Karpas-422 (cell line): ENCODE results near the gene BPIFA2. TPM values are rescaled to one million over a fixed set of nuclear protein-coding genes. Genes with fewer than 3 reads are reported as not detected.
"Not testable (repeated sequence)": the region's sequence is repeated elsewhere in the genome, so short reads cannot be mapped to it uniquely, and the experiment has no call there.

Experiments used
- DNase-seq: peaks from one replicate; pipeline ENCODE4 v3.0.0-alpha.2; 2015
- H2AFZ ChIP-seq: fragments of 200-600 bp; sonication (generic); 2 replicates; pipeline ENCODE4 v1.6.1; 2014; ENCODE audit warnings: antibody characterized with exemption, low read length, mixed read lengths
- H3K27ac ChIP-seq: fragments of 200-600 bp; sonication (generic); 2 replicates; pipeline ENCODE4 v1.5.1; 2014; ENCODE audit warnings: mild to moderate bottlenecking, low read length, moderate library complexity
- H3K27me3 ChIP-seq: fragments of 200-600 bp; sonication (generic); 2 replicates; pipeline ENCODE4 v1.6.1; 2014; ENCODE audit warnings: low read length, mixed read lengths
- H3K36me3 ChIP-seq: fragments of 200-600 bp; sonication (generic); 2 replicates; pipeline ENCODE4 v1.6.1; 2014; ENCODE audit warnings: low read length, mixed read lengths; ENCODE audit not compliant: insufficient read depth
- H3K4me1 ChIP-seq: fragments of 200-600 bp; sonication (generic); 2 replicates; pipeline ENCODE4 v1.6.1; 2014; ENCODE audit warnings: mild to moderate bottlenecking, low read length, mixed read lengths
- H3K4me2 ChIP-seq: fragments of 200-600 bp; sonication (generic); 2 replicates; pipeline ENCODE4 v1.6.1; 2014; ENCODE audit warnings: low read length, low read depth, mild to moderate bottlenecking; ENCODE audit not compliant: poor library complexity, severe bottlenecking
- H3K4me3 ChIP-seq: fragments of 200-600 bp; sonication (generic); 2 replicates; pipeline ENCODE4 v1.5.1; 2014; ENCODE audit warnings: mild to moderate bottlenecking, antibody characterized with exemption, low read length, mixed read lengths
- H3K79me2 ChIP-seq: fragments of 200-600 bp; sonication (generic); 2 replicates; pipeline ENCODE4 v1.6.1; 2014; ENCODE audit warnings: mild to moderate bottlenecking, low read length, mixed read lengths
- H3K9ac ChIP-seq: fragments of 200-600 bp; sonication (generic); 2 replicates; pipeline ENCODE4 v1.6.0; 2014; ENCODE audit warnings: low read length
- H3K9me2 ChIP-seq: fragments of 200-600 bp; sonication (generic), shearing (Covaris generic); replicated peaks from 2 replicates; pipeline ENCODE4 v1.6.0; 2014; ENCODE audit warnings: mild to moderate bottlenecking, low read length, moderate library complexity; ENCODE audit not compliant: insufficient read depth
- H3K9me3 ChIP-seq: fragments of 300-700, 200-600 bp; sonication (generic); 2 replicates; pipeline ENCODE4 v1.6.1; 2014; ENCODE audit warnings: low read length, mixed read lengths
- H4K20me1 ChIP-seq: fragments of 200-600 bp; sonication (generic); 2 replicates; pipeline ENCODE4 v1.6.1; 2014; ENCODE audit warnings: mild to moderate bottlenecking, antibody characterized with exemption, low read length, low read depth; ENCODE audit not compliant: insufficient read depth
- total RNA-seq: library from RNA; depleted of rRNA; stranded (reverse); fragments of >200 nt; shearing (Covaris generic); gene quantifications from 2 replicates; pipeline ENCODE4 v1.2.3, GENCODE V29; 2014; ENCODE audit warnings: low replicate concordance

Gene BPIFA2
- total RNA-seq, 1 experiment from 2014 or later, result not detected

- Histone ChIP-seq H3K79me2 (no peaks in the 10 kb centered on the region), H3K27me3 (no peaks in the 10 kb centered on the region), H3K9me3 (no peaks in the 10 kb centered on the region; the same call in 1 of the 2 replicates), H2AFZ (no peak overlapping the region), H4K20me1 (0 out of 2 replicates have a peak, but pooled peaks cover 4% of the 10 kb centered on the region), H3K4me2 (no peak overlapping the region), H3K4me1 (no peaks in the 10 kb centered on the region), H3K4me3 (no peak overlapping the region), H3K27ac (no peak overlapping the region), H3K9me2 (no peaks in the 10 kb centered on the region), H3K36me3 (no peaks in the 10 kb centered on the region), H3K9ac (no peak overlapping the region)
- DNase-seq, result no peak
Observed at GRCh38 chr20:33178726-33179125, 10.8 kb downstream of the BPIFA2 start.

DNA sequence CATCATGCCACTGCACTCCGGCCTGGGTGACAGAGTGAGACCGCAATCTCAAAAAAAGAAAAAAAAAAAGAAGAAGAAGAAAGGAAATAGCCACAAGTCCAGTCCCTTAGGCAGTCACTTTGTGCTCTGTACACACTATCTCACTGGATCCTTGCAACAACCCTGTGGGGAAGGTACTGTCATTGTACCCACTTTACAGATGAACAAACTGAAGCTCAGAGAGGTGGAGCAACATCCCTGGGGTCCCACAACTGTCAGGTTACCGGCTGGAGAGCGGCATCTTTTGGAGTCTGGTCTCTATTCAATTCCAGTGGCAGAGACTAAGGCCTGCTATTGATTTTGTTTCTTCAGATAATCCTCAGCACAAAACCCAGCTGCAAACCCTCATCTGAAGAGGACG, 12.2 kb downstream of the BPIFA2 start:
- 0 out of 2 replicates have a peak, but pooled peaks cover 4% of the 10 kb centered on the region for H4K20me1 ChIP-seq

DNA sequence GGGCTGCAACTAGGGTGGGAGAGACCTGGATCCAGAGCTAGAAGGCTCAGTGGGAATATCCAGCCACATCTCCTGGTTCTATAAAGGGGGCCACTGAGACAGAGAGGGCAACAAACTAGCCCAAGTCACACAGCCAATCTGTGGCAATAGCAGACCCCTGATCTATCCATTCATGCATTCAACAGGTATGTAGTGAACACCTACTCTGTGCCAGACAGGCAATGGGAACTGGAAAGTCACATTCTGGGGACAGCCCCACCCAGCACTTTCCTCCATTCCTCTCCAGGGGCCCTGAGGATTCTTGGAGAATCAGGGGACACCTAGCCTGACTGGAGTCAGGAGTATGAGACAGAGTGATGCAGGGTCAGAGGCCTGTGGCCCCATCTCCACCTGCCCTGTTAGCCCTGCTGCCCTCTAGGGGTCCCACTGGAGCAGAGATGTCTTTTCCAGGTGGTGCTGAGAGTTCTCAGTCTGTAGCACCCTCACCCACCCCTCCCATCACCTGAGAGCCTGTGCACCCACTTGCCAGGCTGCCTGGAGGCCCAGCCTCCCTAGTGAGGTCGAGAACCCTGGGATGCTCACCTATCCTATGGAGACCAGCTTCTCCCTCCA, 13.6 kb downstream of the BPIFA2 start:
- no peaks in the 10 kb centered on the region for H3K4me1 ChIP-seq

More for the DNA sequence above, 12.2 kb downstream of the BPIFA2 start:
- Histone ChIP-seq H3K9ac (no peak overlapping the region), H3K27ac (no peak overlapping the region), H3K36me3 (no peaks in the 10 kb centered on the region), H3K4me3 (no peak overlapping the region), H3K27me3 (no peaks in the 10 kb centered on the region), H2AFZ (no peak overlapping the region), H3K9me3 (no peaks in the 10 kb centered on the region; the same call in 1 of the 2 replicates), H3K4me1 (no peaks in the 10 kb centered on the region), H3K9me2 (no peaks in the 10 kb centered on the region), H3K79me2 (no peaks in the 10 kb centered on the region), H3K4me2 (no peak overlapping the region)
- no peak for DNase-seq

GRCh38 chr20:33183312-33183711, 15.4 kb downstream of the BPIFA2 start:
- Histone ChIP-seq H3K36me3 (no peaks in the 10 kb centered on the region), H3K4me3 (no peak overlapping the region)

More for the DNA sequence above, 13.6 kb downstream of the BPIFA2 start:
- H3K4me3 ChIP-seq, result no peak overlapping the region
- H3K27me3 ChIP-seq, result no peaks in the 10 kb centered on the region
- H3K4me2 ChIP-seq, result no peak overlapping the region
- no peaks in the 10 kb centered on the region for H3K79me2 ChIP-seq
- no peaks in the 10 kb centered on the region for H3K9me2 ChIP-seq
- no peak overlapping the region for H2AFZ ChIP-seq
- peak; percentile 55 for DNase-seq
- H3K9ac ChIP-seq, result no peak overlapping the region
- no peak overlapping the region for H3K27ac ChIP-seq
- no peaks in the 10 kb centered on the region; the same call in 1 of the 2 replicates for H3K9me3 ChIP-seq
- 0 out of 2 replicates have a peak, but pooled peaks cover 4% of the 10 kb centered on the region for H4K20me1 ChIP-seq
- no peaks in the 10 kb centered on the region for H3K36me3 ChIP-seq

GRCh38 chr20:33185031-33185590, 17.2 kb downstream of the BPIFA2 start:
- H3K4me2 ChIP-seq, H3K9ac ChIP-seq, DNase-seq, H3K27ac ChIP-seq, H4K20me1 ChIP-seq, H3K4me3 ChIP-seq, H3K36me3 ChIP-seq, H3K79me2 ChIP-seq, H3K9me3 ChIP-seq, H3K4me1 ChIP-seq, H2AFZ ChIP-seq, H3K27me3 ChIP-seq, H3K9me2 ChIP-seq: not testable (repeated sequence)

More at GRCh38 chr20:33183312-33183711, 15.4 kb downstream of the BPIFA2 start:
- H3K9me3 ChIP-seq, result no peaks in the 10 kb centered on the region; the same call in 1 of the 2 replicates
- H4K20me1 ChIP-seq, result 0 out of 2 replicates have a peak, but pooled peaks cover 4% of the 10 kb centered on the region
- H3K27ac ChIP-seq, result no peak overlapping the region
- H3K79me2 ChIP-seq, result no peaks in the 10 kb centered on the region
- DNase-seq, result peak; percentile 47
- no peak overlapping the region for H3K4me2 ChIP-seq
- no peaks in the 10 kb centered on the region for H3K27me3 ChIP-seq
- H3K9ac ChIP-seq, result no peak overlapping the region
- no peaks in the 10 kb centered on the region for H3K4me1 ChIP-seq
- H2AFZ ChIP-seq, result no peak overlapping the region
- no peaks in the 10 kb centered on the region for H3K9me2 ChIP-seq

GRCh38 chr20:33187491-33187890, 19.5 kb downstream of the BPIFA2 start:
- H2AFZ ChIP-seq, result no peak overlapping the region
- no peaks in the 10 kb centered on the region for H3K36me3 ChIP-seq
- no peak overlapping the region for H3K4me3 ChIP-seq
- no peaks in the 10 kb centered on the region for H4K20me1 ChIP-seq
- no peaks in the 10 kb centered on the region for H3K79me2 ChIP-seq
- H3K4me1 ChIP-seq, result no peaks in the 10 kb centered on the region
- H3K27me3 ChIP-seq, result no peaks in the 10 kb centered on the region
- H3K9me3 ChIP-seq, result no peaks in the 10 kb centered on the region; the same call in 1 of the 2 replicates
- no peak overlapping the region for H3K27ac ChIP-seq
- no peak overlapping the region for H3K9ac ChIP-seq
- no peaks in the 10 kb centered on the region for H3K9me2 ChIP-seq
- H3K4me2 ChIP-seq, result no peak overlapping the region
- DNase-seq, result no peak

DNA sequence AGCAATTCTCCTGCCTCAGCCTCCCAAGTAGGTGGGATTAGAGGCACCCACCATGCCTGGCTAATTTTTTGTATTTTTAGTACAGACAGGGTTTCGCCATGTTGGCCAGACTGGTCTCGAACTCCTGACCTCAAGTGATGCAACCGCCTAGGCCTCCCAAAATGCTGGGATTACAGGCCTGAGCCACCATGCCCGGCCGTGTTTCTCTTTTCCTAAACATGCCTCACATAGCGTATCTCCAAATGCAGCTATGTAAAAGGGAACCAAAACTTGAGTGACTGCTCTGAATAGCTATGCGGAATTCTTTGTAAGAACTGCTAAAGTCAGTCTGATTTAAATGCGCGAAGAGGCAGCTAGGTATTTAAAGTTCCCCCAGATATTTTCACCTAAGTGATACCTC, 20.5 kb downstream of the BPIFA2 start:
- no peaks in the 10 kb centered on the region for H3K79me2 ChIP-seq
- H3K36me3 ChIP-seq, result no peaks in the 10 kb centered on the region
- no peak overlapping the region for H3K4me2 ChIP-seq
- no peaks in the 10 kb centered on the region; the same call in 1 of the 2 replicates for H3K9me3 ChIP-seq
- no peak for DNase-seq
- no peak overlapping the region for H3K27ac ChIP-seq
- H3K27me3 ChIP-seq, result no peaks in the 10 kb centered on the region
- no peak overlapping the region for H3K9ac ChIP-seq
- no peak overlapping the region for H3K4me3 ChIP-seq
- no peak overlapping the region for H2AFZ ChIP-seq
- H4K20me1 ChIP-seq, result no peaks in the 10 kb centered on the region
- no peaks in the 10 kb centered on the region for H3K9me2 ChIP-seq
- no peaks in the 10 kb centered on the region for H3K4me1 ChIP-seq

- H2AFZ ChIP-seq, result no peak overlapping the region
- no peaks in the 10 kb centered on the region for H3K27me3 ChIP-seq
- no peaks in the 10 kb centered on the region for H3K9me3 ChIP-seq
- no peaks in the 10 kb centered on the region for H3K9me2 ChIP-seq
- no peak overlapping the region for H3K4me2 ChIP-seq
- H3K9ac ChIP-seq, result no peak overlapping the region
- no peak for DNase-seq
- no peak overlapping the region for H3K4me3 ChIP-seq
- no peaks in the 10 kb centered on the region for H3K79me2 ChIP-seq
- no peaks in the 10 kb centered on the region for H3K4me1 ChIP-seq
- no peaks in the 10 kb centered on the region for H4K20me1 ChIP-seq
- H3K27ac ChIP-seq, result no peak overlapping the region
- no peaks in the 10 kb centered on the region for H3K36me3 ChIP-seq
Observed at GRCh38 chr20:33191484-33191883, 23.5 kb downstream of the BPIFA2 start.
